GM18868 (cell line): Measurements from ENCODE around the gene RASA3.

Experiments used
- ATAC-seq: cut with Tn5 transposase; IDR thresholded peaks from one replicate; pipeline ENCODE4 v1.9.1; 2021; ENCODE audit warnings: mild to moderate bottlenecking, moderate library complexity; ENCODE audit not compliant: unreplicated experiment

Gene RASA3

GRCh38 chr13:114069376-114070097 lies 62.9 kb downstream of the RASA3 start:
- no peak for ATAC-seq

- ATAC-seq: no peak
These were observed 63.6 kb downstream of the RASA3 start for GRCh38 chr13:114068656-114069318.

- no peak for ATAC-seq
These were observed 64.4 kb downstream of the RASA3 start for GRCh38 chr13:114067886-114068651.

- peak; percentile 69 for ATAC-seq
These were observed 65.0 kb downstream of the RASA3 start for GRCh38 chr13:114067381-114067885.

GRCh38 chr13:114066956-114067355 lies 65.5 kb downstream of the RASA3 start:
- ATAC-seq: no peak

- no peak for ATAC-seq
These were observed 66.3 kb downstream of the RASA3 start for GRCh38 chr13:114065926-114066774.

- peak; percentile 70 for ATAC-seq
These were observed 67.1 kb downstream of the RASA3 start for GRCh38 chr13:114065141-114065925.

GRCh38 chr13:114064450-114065140 lies 67.8 kb downstream of the RASA3 start:
- ATAC-seq: no peak

- ATAC-seq: no peak
These were observed 68.6 kb downstream of the RASA3 start for GRCh38 chr13:114063545-114064449.

- ATAC-seq: no peak
These were observed 69.7 kb downstream of the RASA3 start for GRCh38 chr13:114062754-114063153.

- no peak for ATAC-seq
These were observed 70.1 kb downstream of the RASA3 start for GRCh38 chr13:114062341-114062740.

- no peak for ATAC-seq
These were observed 70.7 kb downstream of the RASA3 start for GRCh38 chr13:114061744-114062143.

GRCh38 chr13:114061047-114061446 lies 71.4 kb downstream of the RASA3 start:
- no peak for ATAC-seq

- ATAC-seq: no peak
These were observed 72.2 kb downstream of the RASA3 start for GRCh38 chr13:114059946-114060860.

GRCh38 chr13:114059428-114059827 lies 73.0 kb downstream of the RASA3 start:
- ATAC-seq: no peak

- no peak for ATAC-seq
These were observed 74.2 kb downstream of the RASA3 start for GRCh38 chr13:114058051-114058867.
